ENCODE data around the gene XYLB. TPM values are rescaled to one million over a fixed set of nuclear protein-coding genes. Genes with fewer than 3 reads are reported as not detected.

The XYLB gene
- total RNA-seq, 1 experiment from 2014 or later = 6.6 TPM

- no peaks in the 10 kb centered on the region for H3K4me1 ChIP-seq (ENCODE audit: control insufficient read depth, insufficient read depth, low read length)
Observed at GRCh38 chr3:38354588-38355330, 8.2 kb downstream of the XYLB start.

GRCh38 chr3:38359038-38359437 is 12.5 kb downstream of the XYLB start:
- TF ChIP-seq CTCF (IDR thresholded peaks at IDR 0.05) = no peak
- no peak for TF ChIP-seq TCF7L2 (IDR thresholded peaks at IDR 0.05; ENCODE audit: low read depth, low read length)
- no peak for TF ChIP-seq POLR2AphosphoS5 (IDR thresholded peaks at IDR 0.05; ENCODE audit: low read depth, low read length)
- no peak for TF ChIP-seq REST (IDR thresholded peaks at IDR 0.05; ENCODE audit: insufficient read depth in 1 of 2, low read depth in 2 of 2, low read length in 1 of 2)
- no peak for TF ChIP-seq SIN3A (IDR thresholded peaks at IDR 0.05; ENCODE audit: borderline replicate concordance, insufficient read depth, low read depth, low read length)
- BruUV-seq (replicated peaks) = no TSS peak
- no peaks in the 10 kb centered on the region for H3K4me1 ChIP-seq (ENCODE audit: control insufficient read depth, insufficient read depth, low read length)
- DNase-seq (ENCODE audit: low read depth, low spot score) (no peak), ATAC-seq (no peak)
- H3K36me3 ChIP-seq (ENCODE audit: control insufficient read depth, insufficient read depth, low read length) = no peaks in the 10 kb centered on the region
- ChIA-PET POLR2A (no interaction called here), CTCF (no interaction called here)
- H3K27ac ChIP-seq (ENCODE audit: low read length) = no peak overlapping the region
- no peak overlapping the region for H3K4me3 ChIP-seq (ENCODE audit: low read depth in 2 of 2, low read length in 2 of 2)
- intact Hi-C loops (cut with micrococcal nuclease; ENCODE audit: unreplicated experiment) (no loop called here), in situ Hi-C loops (cut with HindIII; ENCODE audit: low pct_unique_long_range_greater_than_20kb, low sequenced_read_pairs) (no loop called here)
- H3K27me3 ChIP-seq (ENCODE audit: control insufficient read depth, insufficient read depth, low read length) = no peaks in the 10 kb centered on the region
- H3K9me3 ChIP-seq (ENCODE audit: control insufficient read depth, insufficient read depth, low read depth, low read length) = no peaks in the 10 kb centered on the region

More at GRCh38 chr3:38354588-38355330, 8.2 kb downstream of the XYLB start:
- Histone ChIP-seq H3K4me3 (ENCODE audit: low read depth in 2 of 2, low read length in 2 of 2) (no peak overlapping the region), H3K9me3 (ENCODE audit: control insufficient read depth, insufficient read depth, low read depth, low read length) (no peaks in the 10 kb centered on the region), H3K27ac (ENCODE audit: low read length) (no peak overlapping the region), H3K36me3 (ENCODE audit: control insufficient read depth, insufficient read depth, low read length) (no peaks in the 10 kb centered on the region), H3K27me3 (ENCODE audit: control insufficient read depth, insufficient read depth, low read length) (no peaks in the 10 kb centered on the region)
- intact Hi-C loops (cut with micrococcal nuclease; ENCODE audit: unreplicated experiment) = no loop called here
- DNase-seq (ENCODE audit: low read depth, low spot score) (no peak), ATAC-seq (no peak)
- ChIA-PET POLR2A (no interaction called here), CTCF (interaction anchor here (0.7 kb wide), 1 partner anchor 109 kb away, joined by 3 read pairs; no protein-coding TSS in a partner anchor)
- TF ChIP-seq SIN3A (IDR thresholded peaks at IDR 0.05; ENCODE audit: borderline replicate concordance, insufficient read depth, low read depth, low read length) (no peak), REST (IDR thresholded peaks at IDR 0.05; ENCODE audit: insufficient read depth in 1 of 2, low read depth in 2 of 2, low read length in 1 of 2) (no peak), TCF7L2 (IDR thresholded peaks at IDR 0.05; ENCODE audit: low read depth, low read length) (no peak), CTCF (IDR thresholded peaks at IDR 0.05) (no peak), POLR2AphosphoS5 (IDR thresholded peaks at IDR 0.05; ENCODE audit: low read depth, low read length) (no peak)
- BruUV-seq (replicated peaks) = no TSS peak
- in situ Hi-C loops (cut with HindIII; ENCODE audit: low pct_unique_long_range_greater_than_20kb, low sequenced_read_pairs) = no loop called here

All from Panc1 (cell line).